Measurements from ENCODE around the gene SCLT1. TPM values are rescaled to one million over a fixed set of nuclear protein-coding genes. Genes with fewer than 3 reads are reported as not detected.
A peak's percentile ranks its signal among the peaks of the same experiment; 100 is the strongest.

The SCLT1 gene
- polyA plus RNA-seq, 3 donors: 14.8 to 20.1 (median 17.9) TPM

DNA sequence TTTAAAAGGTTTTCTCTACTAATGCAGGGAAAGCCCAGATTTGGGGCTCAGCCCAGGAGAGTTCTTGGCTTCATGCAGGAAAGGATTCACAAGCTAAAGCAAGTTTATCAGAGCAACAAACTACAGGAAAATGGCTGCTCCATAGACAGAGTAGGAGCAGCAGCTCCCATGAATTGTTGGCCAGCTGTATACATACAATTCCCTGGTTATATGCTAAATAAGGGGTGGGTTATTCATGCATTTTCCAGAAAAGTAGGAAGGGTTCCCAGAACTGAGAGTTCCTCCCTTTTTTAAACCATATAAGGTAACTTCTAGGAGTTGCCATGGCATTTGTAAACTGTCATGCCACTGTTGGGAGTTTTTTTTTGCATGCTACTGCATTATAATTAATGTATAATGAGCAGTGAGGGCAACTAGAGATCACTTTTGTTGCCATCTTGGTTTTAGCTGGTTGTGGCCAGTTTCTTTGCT lies 5.2 kb upstream of the SCLT1 start:
- Histone ChIP-seq H3K36me3 (replicated peaks in 1 of 2; ENCODE audit: control insufficient read depth in 1 of 2, insufficient read depth in 2 of 2, low read length in 2 of 2) (peaks cover 4 to 13% of the 10 kb centered on the region in 2 donors), H3K4me2 (replicated peaks; ENCODE audit: extremely low read depth, low read length, poor library complexity, severe bottlenecking) (no peak overlapping the region), H3K9ac (ENCODE audit: insufficient read depth, low read length, poor library complexity, severe bottlenecking) (no peak overlapping the region), H3K27me3 (ENCODE audit: control insufficient read depth in 2 of 2, insufficient read depth in 2 of 2, low read length in 2 of 2) (no peaks in the 10 kb centered on the region), H3K4me3 (replicated peaks in 1 of 3; ENCODE audit: low read depth in 2 of 3, low read length in 3 of 3) (no peak overlapping the region), H2AFZ (ENCODE audit: insufficient read depth, low read depth, low read length, poor library complexity, severe bottlenecking) (no peak overlapping the region), H3K79me2 (ENCODE audit: insufficient read depth, low read length) (peaks cover 64% of the 10 kb centered on the region), H3K9me3 (replicated peaks in 1 of 2; ENCODE audit: control insufficient read depth in 1 of 2, insufficient read depth in 1 of 2, low read length in 2 of 2) (no peaks in the 10 kb centered on the region), H3K27ac (ENCODE audit: low read depth in 1 of 2, low read length in 2 of 2) (no peak overlapping the region), H4K20me1 (ENCODE audit: insufficient read depth, low read length) (no peaks in the 10 kb centered on the region), H3K4me1 (ENCODE audit: control insufficient read depth in 1 of 2, insufficient read depth in 2 of 2, low read length in 2 of 2) (peaks cover 15 to 30% of the 10 kb centered on the region in 2 donors)
- TF ChIP-seq, protein P1, sequence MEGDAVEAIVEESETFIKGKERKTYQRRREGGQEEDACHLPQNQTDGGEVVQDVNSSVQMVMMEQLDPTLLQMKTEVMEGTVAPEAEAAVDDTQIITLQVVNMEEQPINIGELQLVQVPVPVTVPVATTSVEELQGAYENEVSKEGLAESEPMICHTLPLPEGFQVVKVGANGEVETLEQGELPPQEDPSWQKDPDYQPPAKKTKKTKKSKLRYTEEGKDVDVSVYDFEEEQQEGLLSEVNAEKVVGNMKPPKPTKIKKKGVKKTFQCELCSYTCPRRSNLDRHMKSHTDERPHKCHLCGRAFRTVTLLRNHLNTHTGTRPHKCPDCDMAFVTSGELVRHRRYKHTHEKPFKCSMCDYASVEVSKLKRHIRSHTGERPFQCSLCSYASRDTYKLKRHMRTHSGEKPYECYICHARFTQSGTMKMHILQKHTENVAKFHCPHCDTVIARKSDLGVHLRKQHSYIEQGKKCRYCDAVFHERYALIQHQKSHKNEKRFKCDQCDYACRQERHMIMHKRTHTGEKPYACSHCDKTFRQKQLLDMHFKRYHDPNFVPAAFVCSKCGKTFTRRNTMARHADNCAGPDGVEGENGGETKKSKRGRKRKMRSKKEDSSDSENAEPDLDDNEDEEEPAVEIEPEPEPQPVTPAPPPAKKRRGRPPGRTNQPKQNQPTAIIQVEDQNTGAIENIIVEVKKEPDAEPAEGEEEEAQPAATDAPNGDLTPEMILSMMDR (IDR thresholded peaks at IDR 0.05): no peak
- Mint-ChIP-seq H3K9me3 (no peaks in the 10 kb centered on the region), H3K4me3 (no peak overlapping the region), H3K4me1 (peaks cover 30% of the 10 kb centered on the region), H3K27ac (no peak overlapping the region), H3K36me3 (peaks cover 10 to 12% of the 10 kb centered on the region in 2 donors), H3K27me3 (ENCODE audit: low read depth in 3 of 3) (no peaks in the 10 kb centered on the region)
- DNase-seq: no peak
- intact Hi-C loops (cut with micrococcal nuclease): loop anchor here (10.0 kb wide), 7 partner anchors 184 to 1134 kb away; partner anchors contain the start of genes ABHD18 (in 1 of the 2), LARP1B (in 1 of the 2), MFSD8 (in 1 of the 2) and PGRMC2 (in 1 of the 2)

DNA sequence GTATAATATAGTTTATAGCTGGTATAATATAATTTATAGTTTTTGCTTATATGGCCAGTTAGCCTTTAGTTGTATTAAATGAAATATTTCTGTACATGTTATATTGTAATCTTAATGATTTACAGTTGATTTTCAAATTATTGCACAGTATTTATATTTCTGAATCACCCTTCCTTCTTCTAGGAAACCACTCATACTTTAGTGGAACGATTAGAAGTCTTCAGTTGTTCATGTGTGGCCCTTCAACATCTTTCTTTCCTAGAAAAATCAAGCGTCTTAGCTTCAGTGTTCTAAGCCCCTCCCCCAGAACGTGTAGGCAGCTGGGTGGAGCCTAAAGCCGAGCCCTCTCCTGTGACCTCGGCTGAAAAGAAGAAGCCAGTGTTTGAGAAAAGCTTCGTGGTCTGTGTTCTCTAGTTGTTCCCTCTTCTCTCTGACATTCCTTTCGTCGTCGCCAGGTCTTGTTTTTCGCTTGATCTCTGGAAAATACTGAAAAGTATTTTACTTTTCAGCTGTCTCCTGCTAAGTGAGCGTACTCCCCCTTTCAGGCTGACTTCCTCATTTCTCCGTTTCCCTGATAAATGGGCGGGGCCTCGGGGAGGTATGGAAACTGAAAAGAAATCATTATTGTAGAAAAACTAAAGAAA lies 2.6 kb upstream of the SCLT1 start, which contains the start of gene C4orf33:
TSS of gene C4orf33 (plus strand) at position 342 of the 644 bp plus-strand sequence. CDS start 6,459 bp downstream, outside the sequence.
- Histone ChIP-seq H3K9ac (ENCODE audit: insufficient read depth, low read length, poor library complexity, severe bottlenecking) (peak within 1 kb of the TSS; percentile 84), H3K79me2 (ENCODE audit: insufficient read depth, low read length) (peaks cover 88% of the 10 kb centered on the region), H3K36me3 (replicated peaks in 1 of 2; ENCODE audit: control insufficient read depth in 1 of 2, insufficient read depth in 2 of 2, low read length in 2 of 2) (no peaks in the 10 kb centered on the region), H2AFZ (ENCODE audit: insufficient read depth, low read depth, low read length, poor library complexity, severe bottlenecking) (peak within 1 kb of the TSS; percentile 75), H3K27ac (ENCODE audit: low read depth in 1 of 2, low read length in 2 of 2) (peak within 1 kb of the TSS; percentile 84 to 97), H3K4me2 (replicated peaks; ENCODE audit: extremely low read depth, low read length, poor library complexity, severe bottlenecking) (peak within 1 kb of the TSS; percentile 68), H4K20me1 (ENCODE audit: insufficient read depth, low read length) (peaks cover 14% of the 10 kb centered on the region), H3K27me3 (ENCODE audit: control insufficient read depth in 2 of 2, insufficient read depth in 2 of 2, low read length in 2 of 2) (no peaks in the 10 kb centered on the region), H3K9me3 (replicated peaks in 1 of 2; ENCODE audit: control insufficient read depth in 1 of 2, insufficient read depth in 1 of 2, low read length in 2 of 2) (no peaks in the 10 kb centered on the region), H3K4me1 (ENCODE audit: control insufficient read depth in 1 of 2, insufficient read depth in 2 of 2, low read length in 2 of 2) (peaks cover 30 to 47% of the 10 kb centered on the region in 2 donors), H3K4me3 (replicated peaks in 1 of 3; ENCODE audit: low read depth in 2 of 3, low read length in 3 of 3) (peak within 1 kb of the TSS; percentile 80 to 99 (median 81))
- no peaks in the 10 kb centered on the region for H3K27me3 Mint-ChIP-seq (ENCODE audit: low read depth in 3 of 3)
- H3K27ac Mint-ChIP-seq: peak within 1 kb of the TSS in 6 of 7 donors; percentile 98 to 100 (median 100)
- peak; percentile 75 to 80 (median 76) for DNase-seq
- H3K4me1 Mint-ChIP-seq: peaks cover 30% of the 10 kb centered on the region
- WGBS (ENCODE audit: insufficient coverage): 0% methylated on average over 6 of the region's 14 CpGs
- H3K9me3 Mint-ChIP-seq: no peaks in the 10 kb centered on the region
- intact Hi-C loops (cut with micrococcal nuclease): loop anchor here (10.0 kb wide), 7 partner anchors 181 to 1131 kb away; partner anchors contain the start of genes ABHD18 (in 1 of the 2), LARP1B (in 1 of the 2), MFSD8 (in 1 of the 2) and PGRMC2 (in 1 of the 2)
- TF ChIP-seq, protein P1 (IDR thresholded peaks at IDR 0.05): no peak
- H3K4me3 Mint-ChIP-seq: peak within 1 kb of the TSS; percentile 87 to 96
- no peaks in the 10 kb centered on the region for H3K36me3 Mint-ChIP-seq
